Fibroblast of the aortic adventitia (primary cell): ENCODE data around the gene SPEF2. TPM values are rescaled to one million over a fixed set of nuclear protein-coding genes. Genes with fewer than 3 reads are reported as not detected.

ENCODE experiments used
- DNase-seq: peaks from one replicate; pipeline ENCODE4 v3.0.0-alpha.2; 2010; ENCODE audit warnings: low read depth
- H3K4me3 ChIP-seq: 2 replicates; pipeline ENCODE4 v1.5.1; 2011; ENCODE audit warnings: low read depth, mild to moderate bottlenecking, control low read depth, low read length, moderate library complexity
- total RNA-seq: library from RNA; depleted of rRNA; stranded (reverse); fragments of >200 nt; gene quantifications from 2 replicates; pipeline ENCODE4 v1.2.3, GENCODE V29; 2012; ENCODE audit warnings: low replicate concordance
- TF ChIP-seq, protein P1 (sequence below): IDR thresholded peaks from 2 replicates; pipeline ENCODE4 v1.5.1; 2011; ENCODE audit warnings: mild to moderate bottlenecking, low read length, control low read depth, inconsistent platforms; ENCODE audit not compliant: insufficient read depth

Gene SPEF2
- total RNA-seq, 1 donor = 5.7 TPM

DNA sequence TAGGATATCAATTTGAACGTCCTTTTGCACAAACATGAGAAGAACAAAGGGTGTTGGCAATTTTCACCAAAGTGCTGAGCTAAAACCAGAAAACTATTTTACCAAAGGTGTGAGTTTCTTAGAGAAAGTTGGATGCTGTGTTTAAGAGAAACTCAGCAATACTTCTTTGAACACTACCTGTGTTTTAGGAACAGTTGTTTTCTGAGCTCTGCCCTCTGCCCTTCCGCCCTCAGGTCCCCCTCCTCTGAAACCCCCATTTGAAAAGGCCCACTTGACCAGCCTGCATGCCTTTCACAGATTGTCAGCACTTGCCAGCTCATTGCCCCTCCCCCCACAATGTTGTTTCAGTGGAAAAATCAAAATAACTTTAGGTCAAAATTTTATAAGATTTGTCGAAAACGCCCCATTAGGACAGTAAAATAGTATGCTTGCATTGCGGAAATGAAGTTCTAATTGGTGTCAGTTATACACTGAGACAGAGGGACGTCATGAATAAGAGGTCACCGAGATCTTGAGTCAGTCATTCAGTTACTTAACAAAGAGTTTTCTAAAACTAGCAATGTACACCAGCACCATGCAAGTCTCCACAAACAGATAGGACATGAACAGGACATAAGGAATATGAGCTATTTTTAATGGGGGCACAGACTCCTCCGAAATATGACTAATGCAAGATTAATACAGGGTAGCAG, 177.2 kb downstream of the SPEF2 start:
- DNase-seq = no peak
- TF ChIP-seq, protein P1, sequence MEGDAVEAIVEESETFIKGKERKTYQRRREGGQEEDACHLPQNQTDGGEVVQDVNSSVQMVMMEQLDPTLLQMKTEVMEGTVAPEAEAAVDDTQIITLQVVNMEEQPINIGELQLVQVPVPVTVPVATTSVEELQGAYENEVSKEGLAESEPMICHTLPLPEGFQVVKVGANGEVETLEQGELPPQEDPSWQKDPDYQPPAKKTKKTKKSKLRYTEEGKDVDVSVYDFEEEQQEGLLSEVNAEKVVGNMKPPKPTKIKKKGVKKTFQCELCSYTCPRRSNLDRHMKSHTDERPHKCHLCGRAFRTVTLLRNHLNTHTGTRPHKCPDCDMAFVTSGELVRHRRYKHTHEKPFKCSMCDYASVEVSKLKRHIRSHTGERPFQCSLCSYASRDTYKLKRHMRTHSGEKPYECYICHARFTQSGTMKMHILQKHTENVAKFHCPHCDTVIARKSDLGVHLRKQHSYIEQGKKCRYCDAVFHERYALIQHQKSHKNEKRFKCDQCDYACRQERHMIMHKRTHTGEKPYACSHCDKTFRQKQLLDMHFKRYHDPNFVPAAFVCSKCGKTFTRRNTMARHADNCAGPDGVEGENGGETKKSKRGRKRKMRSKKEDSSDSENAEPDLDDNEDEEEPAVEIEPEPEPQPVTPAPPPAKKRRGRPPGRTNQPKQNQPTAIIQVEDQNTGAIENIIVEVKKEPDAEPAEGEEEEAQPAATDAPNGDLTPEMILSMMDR = no peak
- no peak overlapping the region for H3K4me3 ChIP-seq

DNA sequence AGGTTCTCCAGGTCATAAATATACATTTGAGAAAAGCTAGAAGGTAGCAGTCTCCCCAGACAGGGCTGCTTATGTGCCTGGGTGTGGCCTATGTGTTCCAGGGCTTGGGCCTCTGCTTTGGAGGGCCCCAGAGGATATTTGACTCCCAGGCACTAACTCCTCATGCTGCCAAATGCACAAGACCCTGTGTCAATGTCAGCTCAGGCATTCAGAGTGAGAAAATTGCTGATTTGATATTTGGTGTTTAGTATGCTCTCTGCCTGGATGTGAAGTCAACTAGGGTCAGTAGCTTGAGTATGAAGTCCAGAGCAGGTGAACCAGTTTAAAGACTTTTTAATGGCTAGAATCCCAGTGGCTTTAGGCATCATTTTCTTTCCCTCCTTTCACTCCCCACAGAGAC, 181.5 kb downstream of the SPEF2 start:
- no peak for DNase-seq
- TF ChIP-seq, protein P1 = no peak
- no peak overlapping the region for H3K4me3 ChIP-seq

DNA sequence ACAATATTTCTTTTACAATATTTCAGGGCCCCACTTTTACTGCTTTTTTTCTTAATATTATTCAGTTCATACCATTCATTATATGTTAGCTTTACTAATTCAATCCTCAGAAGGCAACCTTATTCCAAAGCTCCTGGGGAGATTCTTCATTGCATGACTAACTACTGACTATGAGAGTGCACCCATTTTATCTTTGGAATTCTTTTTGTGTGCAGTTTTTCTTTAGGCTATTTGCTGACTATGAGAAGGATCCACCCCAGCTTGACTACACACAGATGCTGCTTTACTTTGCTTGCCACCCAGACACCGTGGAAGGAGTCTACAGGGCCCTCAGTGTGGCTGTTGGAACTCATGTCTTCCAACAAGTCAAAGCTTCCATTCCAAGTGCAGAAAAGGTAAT, 182.1 kb downstream of the SPEF2 start:
- no peak overlapping the region for H3K4me3 ChIP-seq
- DNase-seq = no peak

DNA sequence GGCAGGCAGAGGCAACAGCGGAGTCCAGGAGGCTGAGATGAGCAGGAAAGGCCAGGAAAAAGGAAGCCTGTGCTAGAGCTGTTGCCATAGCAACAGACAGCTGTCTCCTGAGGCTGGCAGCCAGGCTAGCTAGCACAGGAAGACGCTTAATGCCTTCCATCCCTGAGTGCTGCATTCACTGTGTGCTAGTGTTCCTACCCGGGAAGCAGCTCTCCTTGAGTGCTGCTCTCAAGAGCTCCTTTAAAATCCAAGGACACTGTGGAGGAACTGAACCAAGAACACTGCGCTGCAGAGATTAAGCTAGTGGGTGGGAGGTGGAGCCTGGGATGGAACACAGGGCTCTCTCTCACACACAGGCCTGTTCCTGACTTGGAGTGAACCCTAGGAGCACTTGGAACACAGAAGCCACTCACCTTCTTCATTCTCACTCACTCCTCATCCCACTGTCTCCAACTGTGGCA, 185.6 kb downstream of the SPEF2 start:
- TF ChIP-seq, protein P1 = no peak
- no peak overlapping the region for H3K4me3 ChIP-seq
- peak; percentile 17 for DNase-seq

More for the DNA sequence above, 182.1 kb downstream of the SPEF2 start:
- TF ChIP-seq, protein P1 = no peak

DNA sequence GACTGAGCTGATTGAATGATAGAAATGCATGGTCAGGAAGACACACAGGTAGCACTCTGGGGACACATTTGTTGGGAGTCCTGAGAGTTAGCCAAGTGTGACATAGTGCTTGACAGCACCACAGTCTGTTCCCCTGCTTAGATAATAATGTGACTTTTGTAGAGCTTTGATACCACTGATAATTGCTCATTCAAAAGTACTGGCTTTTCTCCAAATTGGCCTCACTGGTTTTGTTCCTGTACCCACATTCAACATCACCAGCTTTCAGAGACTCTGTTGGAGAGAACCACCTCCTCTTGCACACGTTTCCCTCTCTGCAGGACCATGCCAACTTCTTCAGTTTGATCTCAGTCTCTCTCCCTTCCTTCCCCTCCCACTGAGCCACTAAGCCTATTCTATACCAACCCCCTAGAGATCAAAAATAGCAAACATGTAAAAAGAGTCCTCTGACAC, 186.6 kb downstream of the SPEF2 start:
- no peak overlapping the region for H3K4me3 ChIP-seq
- TF ChIP-seq, protein P1 = no peak
- no peak for DNase-seq

DNA sequence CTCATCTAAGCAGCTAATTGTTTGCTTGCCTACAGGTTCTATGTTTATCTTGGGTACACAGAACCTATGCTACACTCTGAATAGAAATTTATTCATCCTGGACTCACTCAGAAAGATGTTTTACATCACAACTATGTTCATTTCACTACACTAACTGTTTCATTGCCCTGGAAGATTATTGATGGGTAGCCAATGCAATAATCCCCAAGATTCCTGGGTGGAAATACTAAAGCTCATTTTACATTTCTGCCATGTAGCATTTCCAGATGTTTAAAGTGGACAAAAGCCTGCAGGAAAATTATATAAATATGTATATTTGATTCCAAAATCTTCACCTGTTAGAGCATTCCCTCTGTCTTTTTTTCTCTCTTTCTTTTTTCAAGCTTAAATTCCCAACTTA, 187.2 kb downstream of the SPEF2 start:
- no peak overlapping the region for H3K4me3 ChIP-seq
- TF ChIP-seq, protein P1 = no peak
- DNase-seq = no peak
